Measurements from ENCODE around the gene ADARB2.

- TF ChIP-seq, protein P1, sequence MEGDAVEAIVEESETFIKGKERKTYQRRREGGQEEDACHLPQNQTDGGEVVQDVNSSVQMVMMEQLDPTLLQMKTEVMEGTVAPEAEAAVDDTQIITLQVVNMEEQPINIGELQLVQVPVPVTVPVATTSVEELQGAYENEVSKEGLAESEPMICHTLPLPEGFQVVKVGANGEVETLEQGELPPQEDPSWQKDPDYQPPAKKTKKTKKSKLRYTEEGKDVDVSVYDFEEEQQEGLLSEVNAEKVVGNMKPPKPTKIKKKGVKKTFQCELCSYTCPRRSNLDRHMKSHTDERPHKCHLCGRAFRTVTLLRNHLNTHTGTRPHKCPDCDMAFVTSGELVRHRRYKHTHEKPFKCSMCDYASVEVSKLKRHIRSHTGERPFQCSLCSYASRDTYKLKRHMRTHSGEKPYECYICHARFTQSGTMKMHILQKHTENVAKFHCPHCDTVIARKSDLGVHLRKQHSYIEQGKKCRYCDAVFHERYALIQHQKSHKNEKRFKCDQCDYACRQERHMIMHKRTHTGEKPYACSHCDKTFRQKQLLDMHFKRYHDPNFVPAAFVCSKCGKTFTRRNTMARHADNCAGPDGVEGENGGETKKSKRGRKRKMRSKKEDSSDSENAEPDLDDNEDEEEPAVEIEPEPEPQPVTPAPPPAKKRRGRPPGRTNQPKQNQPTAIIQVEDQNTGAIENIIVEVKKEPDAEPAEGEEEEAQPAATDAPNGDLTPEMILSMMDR (IDR thresholded peaks at IDR 0.05; ENCODE audit: low read depth, low read length, poor library complexity, severe bottlenecking): no peak
- TF ChIP-seq EZH2phosphoT487 (IDR thresholded peaks at IDR 0.05; ENCODE audit: borderline replicate concordance, low read length): no peak
Measured at GRCh38 chr10:1608851-1609647, 128.3 kb downstream of the ADARB2 start.

Measured in DOHH2 (cell line).